Body of pancreas (tissue), 4 donors: ENCODE measurements around the gene RNF168. TPM values are rescaled to one million over a fixed set of nuclear protein-coding genes. Genes with fewer than 3 reads are reported as not detected.
"Not testable (repeated sequence)": the region's sequence is repeated elsewhere in the genome, so short reads cannot be mapped to it uniquely, and the experiment has no call there.

Experiments
- ATAC-seq: fragments of 150-250 bp; one replicate; pipeline ENCODE4 v1.9.1; 2016
- DNase-seq, 4 donors: peaks; one replicate each; pipeline ENCODE4 v3.0.0-alpha.2; 2019
- H3K27ac ChIP-seq, 4 donors: fragments of 200-600 bp; sonication (generic); 1 replicate in 3 of 4; 2 replicates in 1 of 4; pipeline versions ENCODE4 v1.5.1 to v1.6.1; 2016 to 2019; ENCODE audit warnings: mild to moderate bottlenecking in 1 of 4, mixed read lengths in 1 of 4, moderate library complexity in 1 of 4
- H3K27me3 ChIP-seq, 2 donors: fragments of 200-600 bp; sonication (generic); one replicate each; pipeline ENCODE4 v1.6.0; 2016; ENCODE audit warnings: mild to moderate bottlenecking in 1 of 2
- H3K36me3 ChIP-seq, 2 donors: fragments of 200-600 bp; sonication (generic); replicated peaks in 1 of 2; 2 replicates each; pipeline ENCODE4 v1.5.1; 2016; ENCODE audit warnings: low read depth in 2 of 2; ENCODE audit not compliant: insufficient read depth in 1 of 2
- H3K4me1 ChIP-seq: fragments of 200-600 bp; sonication (generic); one replicate; pipeline ENCODE4 v1.6.0; 2016
- H3K4me3 ChIP-seq, 2 donors: fragments of 200-600 bp; sonication (generic); 1 replicate in 1 of 2; 2 replicates in 1 of 2; pipeline ENCODE4 v1.5.1; 2016 to 2019
- H3K9me3 ChIP-seq, 3 donors: fragments of 200-600 bp; sonication (generic); 1 replicate in 2 of 3; 2 replicates in 1 of 3; pipeline ENCODE4 v1.5.1; 2016
- CTCF ChIP-seq, 7 experiments: fragments of 450-650 bp in 4 of 7; fragments of 200-600 bp in 3 of 7; sonication (generic) in 3 of 7; IDR thresholded peaks; one replicate each; pipeline ENCODE4 v1.5.1; 2016 to 2019; ENCODE audit warnings: antibody characterized with exemption in 7 of 7
- POLR2A ChIP-seq, 3 donors: fragments of 450-650 bp; IDR thresholded peaks; one replicate each; pipeline ENCODE4 v1.6.1; 2016; ENCODE audit warnings: antibody characterized with exemption in 3 of 3, mild to moderate bottlenecking in 2 of 3
- WGBS, 2 donors: methylation state at CpG; one replicate each; pipeline ENCODE4 v1.1.5; 2017; 5-methylcytosine and 5-hydroxymethylcytosine counted together
- intact Hi-C: fragments of 100-400 bp; cut with DNase I; formaldehyde crosslinking; loops from one replicate; pipeline ENCODE4 v1.15.1; 2023
- total RNA-seq, 2 donors: library from RNA; depleted of rRNA; stranded (reverse); fragments of >200 nt; gene quantifications; one replicate each; pipeline ENCODE4 v1.1.0, GENCODE V29; 2016

RNF168 gene
- total RNA-seq, result 1 to 10 TPM; 7.0 to 8.9 TPM

- 0 to 1% methylated on average over 11 to 68 of the region's 75 CpGs for WGBS, 2 donors
- ATAC-seq (peak; percentile 92), DNase-seq (peak; percentile 92 to 96 (median 94))
- Histone ChIP-seq H3K4me1 (peaks cover 17% of the 10 kb centered on the region), H3K36me3 (no peaks in the 10 kb centered on the region), H3K4me3 (peak within 1 kb of the TSS; percentile 89 to 91), H3K27me3 (no peaks in the 10 kb centered on the region), H3K27ac (peak within 1 kb of the TSS; percentile 86 to 99 (median 92)), H3K9me3 (no peaks in the 10 kb centered on the region)
- intact Hi-C loops, result no loop called here
- TF ChIP-seq CTCF (IDR thresholded peaks at IDR 0.05), result no peak
- peak; percentile 88 to 97 (median 96) for TF ChIP-seq POLR2A (IDR thresholded peaks at IDR 0.05)
These were observed at the start of gene RNF168 for GRCh38 chr3:196503196-196504076. RNF168 (minus strand) TSS chr3:196503768; CDS start chr3:196503173, 595 bp downstream.

GRCh38 chr3:196552253-196552652, 48.7 kb upstream of the RNF168 start:
- 89 to 92% methylated on average over 5 of the region's 5 CpGs for WGBS, 2 donors
- H3K4me1 ChIP-seq, result no peaks in the 10 kb centered on the region
- no peaks in the 10 kb centered on the region for H3K36me3 ChIP-seq
- intact Hi-C loops, result no loop called here
- DNase-seq (no peak), ATAC-seq (no peak)
- H3K27ac ChIP-seq, result no peak overlapping the region
- H3K27me3 ChIP-seq, result no peaks in the 10 kb centered on the region
- H3K9me3 ChIP-seq, result peaks cover 0 to 18% (median 0%) of the 10 kb centered on the region in 3 donors
- H3K4me3 ChIP-seq, result no peak overlapping the region
- TF ChIP-seq POLR2A (IDR thresholded peaks at IDR 0.05) (no peak), CTCF (IDR thresholded peaks at IDR 0.05) (no peak)

- H3K4me1 ChIP-seq, DNase-seq, H3K27ac ChIP-seq, H3K36me3 ChIP-seq, ATAC-seq, H3K27me3 ChIP-seq, H3K4me3 ChIP-seq, intact Hi-C loops: not testable (repeated sequence)
- WGBS, 2 donors, result 72 to 83% methylated on average over 3 of the region's 3 CpGs
- H3K9me3 ChIP-seq, result peaks cover 0 to 18% (median 0%) of the 10 kb centered on the region in 3 donors
These were observed 46.6 kb upstream of the RNF168 start for GRCh38 chr3:196550172-196550571.

GRCh38 chr3:196549312-196549711, 45.7 kb upstream of the RNF168 start:
- H3K27ac ChIP-seq, intact Hi-C loops, H3K36me3 ChIP-seq, H3K27me3 ChIP-seq, DNase-seq, H3K4me3 ChIP-seq, ATAC-seq, H3K4me1 ChIP-seq: not testable (repeated sequence)
- H3K9me3 ChIP-seq, result peaks cover 0 to 18% (median 0%) of the 10 kb centered on the region in 3 donors
- WGBS, 2 donors, result 87% methylated on average over 1 of the region's 1 CpG; no CpG with 5 or more reads in 1 of the 2 donors

- no peaks in the 10 kb centered on the region for H3K27me3 ChIP-seq
- no peak overlapping the region for H3K27ac ChIP-seq
- ATAC-seq, result no peak
- intact Hi-C loops, result no loop called here
- H3K9me3 ChIP-seq, result peaks cover 0 to 18% (median 0%) of the 10 kb centered on the region in 3 donors
- H3K4me3 ChIP-seq, result no peak overlapping the region
- 66 to 84% methylated on average over 2 of the region's 2 CpGs for WGBS, 2 donors
- TF ChIP-seq CTCF (IDR thresholded peaks at IDR 0.05) (no peak), POLR2A (IDR thresholded peaks at IDR 0.05) (no peak)
- H3K4me1 ChIP-seq, result no peaks in the 10 kb centered on the region
- DNase-seq, result no peak
- no peaks in the 10 kb centered on the region for H3K36me3 ChIP-seq
These were observed 43.5 kb upstream of the RNF168 start for GRCh38 chr3:196547067-196547466.
